GM23338 (cell line): ENCODE results near the gene LEP. TPM values are rescaled to one million over a fixed set of nuclear protein-coding genes. Genes with fewer than 3 reads are reported as not detected.

Source experiments
- ATAC-seq: fragments of 200-7000 bp; cut with Tn5 transposase; 3 replicates; pipeline ENCODE4 v1.9.1; 2020
- DNase-seq: peaks from one replicate; pipeline ENCODE4 v3.0.0-alpha.2; 2015; ENCODE audit warnings: low spot score
- H2AFZ ChIP-seq: fragments of 200-600 bp; sonication (generic); 2 replicates; pipeline ENCODE4 v1.8.0; 2016; ENCODE audit warnings: antibody characterized with exemption, mild to moderate bottlenecking, moderate library complexity
- H3F3A ChIP-seq: fragments of 200-600 bp; sonication (generic); replicated peaks from 2 replicates; pipeline ENCODE4 v1.8.0; 2017; ENCODE audit warnings: antibody characterized with exemption, mixed run types, low read depth
- H3K27ac ChIP-seq: fragments of 200-600 bp; sonication (generic); 2 replicates; pipeline ENCODE4 v1.6.1; 2016; ENCODE audit warnings: low read depth
- H3K27me3 ChIP-seq: fragments of 200-600 bp; sonication (generic); 2 replicates; pipeline ENCODE4 v1.8.0; 2016; ENCODE audit warnings: mild to moderate bottlenecking, mixed run types, moderate library complexity; ENCODE audit not compliant: insufficient read depth
- H3K36me3 ChIP-seq: fragments of 200-600 bp; sonication (generic); 2 replicates; pipeline ENCODE4 v1.8.0; 2016; ENCODE audit warnings: mild to moderate bottlenecking; ENCODE audit not compliant: insufficient read depth
- H3K4me1 ChIP-seq: fragments of 200-600 bp; sonication (generic); 2 replicates; pipeline ENCODE4 v1.8.0; 2016; ENCODE audit warnings: mild to moderate bottlenecking, moderate library complexity; ENCODE audit not compliant: insufficient read depth
- H3K4me2 ChIP-seq: fragments of 200-600 bp; sonication (generic); 2 replicates; pipeline ENCODE4 v1.7.1; 2017; ENCODE audit warnings: mixed run types
- H3K4me3 ChIP-seq: fragments of 200-600 bp; sonication (generic); 2 replicates; pipeline ENCODE4 v1.6.1; 2016; ENCODE audit warnings: mixed run types
- H3K79me2 ChIP-seq: fragments of 200-600 bp; sonication (generic); replicated peaks from 2 replicates; pipeline ENCODE4 v1.8.0; 2017; ENCODE audit warnings: mild to moderate bottlenecking; ENCODE audit not compliant: insufficient read depth
- H3K9me2 ChIP-seq: fragments of 200-600 bp; sonication (generic); 2 replicates; pipeline ENCODE4 v1.8.0; 2017; ENCODE audit not compliant: insufficient read depth
- H4K20me1 ChIP-seq: fragments of 200-600 bp; sonication (generic); replicated peaks from 2 replicates; pipeline ENCODE4 v1.8.0; 2017; ENCODE audit warnings: mild to moderate bottlenecking; ENCODE audit not compliant: insufficient read depth
- H3K27ac Mint-ChIP-seq: 2 replicates; pipeline ENCODE4 v1.8.0; 2020; ENCODE audit warnings: inconsistent platforms, mild to moderate bottlenecking, moderate library complexity, mixed read lengths
- H3K27me3 Mint-ChIP-seq: 3 replicates; pipeline ENCODE4 v1.8.0; 2022; ENCODE audit warnings: low read depth, mild to moderate bottlenecking, moderate library complexity, mixed read lengths, inconsistent platforms; ENCODE audit not compliant: insufficient read depth, poor library complexity
- H3K36me3 Mint-ChIP-seq: 3 replicates; pipeline ENCODE4 v1.8.0; 2021; ENCODE audit warnings: low read depth, mild to moderate bottlenecking, inconsistent platforms, moderate library complexity, mixed read lengths
- H3K4me1 Mint-ChIP-seq: 3 replicates; pipeline ENCODE4 v1.8.0; 2020; ENCODE audit warnings: mild to moderate bottlenecking, inconsistent platforms, mixed read lengths
- H3K4me3 Mint-ChIP-seq: 3 replicates; pipeline ENCODE4 v1.8.0; 2021; ENCODE audit warnings: moderate library complexity, mild to moderate bottlenecking, inconsistent platforms, mixed read lengths
- H3K9me3 Mint-ChIP-seq: 3 replicates; pipeline ENCODE4 v1.8.0; 2020; ENCODE audit warnings: moderate library complexity, mild to moderate bottlenecking, inconsistent platforms, mixed read lengths
- CREB1 ChIP-seq: fragments of 250-450 bp; sonication (Bioruptor Pico); IDR thresholded peaks from 2 replicates; pipeline ENCODE4 v1.5.0; 2020; ENCODE audit warnings: low read depth, mild to moderate bottlenecking, moderate library complexity
- CTCF ChIP-seq, 2 experiments: fragments of 200-600 bp in 1 of 2; sonication (generic) in 1 of 2; conservative IDR thresholded peaks; 2 replicates each; pipeline versions ENCODE4 v1.5.1 to v1.6.1; 2016 to 2017; ENCODE audit warnings: antibody characterized with exemption in 2 of 2, low read depth in 2 of 2, mild to moderate bottlenecking in 2 of 2, moderate library complexity in 1 of 2
- ETS1 ChIP-seq: IDR thresholded peaks from 2 replicates; pipeline ENCODE4 v1.6.1; 2016; ENCODE audit warnings: antibody characterized with exemption
- EZH2 ChIP-seq: fragments of 200-600 bp; sonication (generic); IDR thresholded peaks from one replicate; pipeline ENCODE4 v1.8.0; 2017; ENCODE audit warnings: antibody characterized with exemption, mild to moderate bottlenecking, low read depth; ENCODE audit not compliant: unreplicated experiment
- EZH2phosphoT487 ChIP-seq: fragments of 200-600 bp; sonication (generic); IDR thresholded peaks from one replicate; pipeline ENCODE4 v1.8.1; 2018; ENCODE audit warnings: antibody characterized with exemption; ENCODE audit not compliant: unreplicated experiment
- NANOG ChIP-seq: IDR thresholded peaks from 2 replicates; pipeline ENCODE4 v1.6.1; 2016; ENCODE audit warnings: antibody characterized with exemption, borderline replicate concordance
- POLR2AphosphoS5 ChIP-seq: IDR thresholded peaks from 2 replicates; pipeline ENCODE4 v1.6.1; 2016; ENCODE audit warnings: antibody characterized with exemption, low read depth
- REST ChIP-seq: IDR thresholded peaks from one replicate; pipeline ENCODE4 v1.6.1; 2018; ENCODE audit warnings: antibody characterized with exemption; ENCODE audit not compliant: unreplicated experiment
- STAT1 ChIP-seq: IDR thresholded peaks from one replicate; pipeline ENCODE4 v1.6.1; 2016; ENCODE audit warnings: antibody characterized with exemption; ENCODE audit not compliant: unreplicated experiment
- ZNF114 ChIP-seq: fragments of 250-450 bp; sonication (Bioruptor Pico); IDR thresholded peaks from 2 replicates; pipeline ENCODE4 v1.5.0; 2020; ENCODE audit warnings: mild to moderate bottlenecking, moderate library complexity
- ZNF331 ChIP-seq: fragments of 250-450 bp; sonication (Bioruptor Pico); IDR thresholded peaks from 2 replicates; pipeline ENCODE4 v1.5.0; 2020; ENCODE audit warnings: low read depth, mild to moderate bottlenecking, moderate library complexity
- ZNF462 ChIP-seq: fragments of 250-450 bp; sonication (Bioruptor Pico); IDR thresholded peaks from 2 replicates; pipeline ENCODE4 v1.5.0; 2020; ENCODE audit warnings: mild to moderate bottlenecking, moderate library complexity
- polyA plus RNA-seq: library from polyadenylated mRNA; unstranded; fragments of >200 nt; fragmentation: Nextera tagmentation; extraction: Ambion mirVana; gene quantifications from 2 replicates; pipeline ENCODE4 v1.2.1, GENCODE V29; 2016
- total RNA-seq: library from RNA; depleted of rRNA; stranded (reverse); fragments of >200 nt; shearing (Covaris generic); gene quantifications from 2 replicates; pipeline ENCODE4 v1.2.3, GENCODE V29; 2014

The LEP gene
- total and polyA plus RNA-seq, 2 experiments from 2014 or later: not detected

- H3K27ac ChIP-seq: no peak overlapping the region
- Mint-ChIP-seq H3K36me3 (peaks cover 33% of the 10 kb centered on the region; the same call in 2 of the 3 replicates), H3K9me3 (peaks cover 2% of the 10 kb centered on the region; the same call in 1 of the 3 replicates), H3K4me3 (no peak overlapping the region), H3K4me1 (peaks cover 34% of the 10 kb centered on the region), H3K27me3 (peaks cover 15% of the 10 kb centered on the region), H3K27ac (no peak overlapping the region)
- DNase-seq (no peak), ATAC-seq (no peak)
- H2AFZ ChIP-seq: no peak overlapping the region
- H3K4me2 ChIP-seq: no peak overlapping the region
- H3K27me3 ChIP-seq: no peaks in the 10 kb centered on the region
- no peak overlapping the region for H3K4me3 ChIP-seq
- TF ChIP-seq ZNF331 (CRISPR knock-in tag) (no peak), NANOG (no peak), POLR2AphosphoS5 (no peak), ZNF114 (CRISPR knock-in tag) (no peak), CREB1 (CRISPR knock-in tag) (no peak), EZH2 (no peak), STAT1 (no peak), EZH2phosphoT487 (no peak), ETS1 (no peak), ZNF462 (CRISPR knock-in tag) (no peak), REST (no peak), CTCF (conservative IDR thresholded peaks at IDR 0.05; ENCODE audit: low read depth in 2 of 2) (no peak)
- H3K79me2 ChIP-seq: no peaks in the 10 kb centered on the region
- H3K4me1 ChIP-seq: peaks cover 29% of the 10 kb centered on the region
- 0 out of 2 replicates have a peak, but pooled peaks cover 4% of the 10 kb centered on the region for H3F3A ChIP-seq
- peaks cover 5% of the 10 kb centered on the region for H4K20me1 ChIP-seq
- H3K36me3 ChIP-seq: peaks cover 4% of the 10 kb centered on the region
- H3K9me2 ChIP-seq: 0 out of 2 replicates have a peak, but pooled peaks cover 2% of the 10 kb centered on the region
Observed at GRCh38 chr7:128303133-128303532, 62.1 kb downstream of the LEP start.
